A549 (cell line): Measurements from ENCODE around the gene CHIT1.

Experiments
- CEBPB ChIP-seq, 2 experiments: fragments of >200 bp in 1 of 2; sonication (Bioruptor Twin) in 1 of 2; formaldehyde crosslinking in 1 of 2; IDR thresholded peaks; 2 replicates each; pipeline ENCODE4 v1.6.1; 2012 to 2016
- POLR2A ChIP-seq: IDR thresholded peaks from 2 replicates; pipeline ENCODE4 v1.6.1; 2012; ENCODE audit warnings: mild to moderate bottlenecking, low read length

DNA sequence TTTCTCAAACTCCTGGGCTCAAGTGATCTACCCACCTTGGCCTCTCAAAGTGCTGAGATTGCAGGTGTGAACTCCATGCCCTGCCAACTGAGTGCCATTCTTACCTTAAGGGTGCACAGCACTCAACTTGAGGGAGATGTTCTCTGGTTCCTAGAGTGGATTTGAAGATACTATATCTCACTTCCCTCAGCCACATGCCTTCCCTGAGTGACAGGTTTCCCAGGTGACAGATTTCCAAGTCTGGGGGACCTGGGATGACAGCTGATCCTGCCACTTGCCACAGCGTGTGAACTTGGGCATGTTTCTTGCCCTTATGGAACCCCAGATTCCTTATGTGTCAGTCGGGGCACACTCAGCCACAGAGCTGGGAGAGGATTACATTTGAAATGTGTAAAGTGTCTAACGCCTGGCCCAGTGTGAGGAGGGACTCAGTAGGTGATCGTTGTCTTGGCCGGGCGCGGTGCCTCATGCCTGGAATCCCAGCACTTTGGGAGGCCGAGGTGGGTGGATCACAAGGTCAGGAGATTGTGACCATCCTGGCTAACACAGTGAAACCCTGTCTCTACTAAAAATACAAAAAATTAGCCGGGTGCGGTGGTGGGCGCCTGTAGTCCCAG, 46.3 kb upstream of the CHIT1 start:
- TF ChIP-seq POLR2A, result no peak
- TF ChIP-seq CEBPB (IDR thresholded peaks at IDR 0.05), result no peak
